WTC11 (cell line): ENCODE results near the gene ALKBH7.

Source experiments
- CREM ChIP-seq: sonication (generic); formaldehyde crosslinking; IDR thresholded peaks from 2 replicates; pipeline ENCODE4 v1.8.1; 2022; ENCODE audit warnings: mild to moderate bottlenecking, missing genetic modification reagents, moderate library complexity
- ESRRA ChIP-seq: sonication (generic); formaldehyde crosslinking; IDR thresholded peaks from 2 replicates; pipeline ENCODE4 v1.8.1; 2022; ENCODE audit warnings: mild to moderate bottlenecking, missing genetic modification reagents, borderline replicate concordance
- JUN ChIP-seq: sonication (generic); formaldehyde crosslinking; IDR thresholded peaks from 2 replicates; pipeline ENCODE4 v1.8.0; 2023; ENCODE audit warnings: mild to moderate bottlenecking, missing genetic modification reagents
- PRDM15 ChIP-seq: sonication (generic); formaldehyde crosslinking; IDR thresholded peaks from 2 replicates; pipeline ENCODE4 v1.8.0; 2022; ENCODE audit warnings: missing genetic modification reagents
- SMAD3 ChIP-seq: sonication (generic); formaldehyde crosslinking; IDR thresholded peaks from 2 replicates; pipeline ENCODE4 v1.8.0; 2022; ENCODE audit warnings: missing genetic modification reagents, mild to moderate bottlenecking, borderline replicate concordance
- TF ChIP-seq, protein P1 (sequence below): fragments of 200-600 bp; IDR thresholded peaks from 2 replicates; pipeline ENCODE4 v1.8.0; 2022; ENCODE audit warnings: antibody characterized with exemption

DNA sequence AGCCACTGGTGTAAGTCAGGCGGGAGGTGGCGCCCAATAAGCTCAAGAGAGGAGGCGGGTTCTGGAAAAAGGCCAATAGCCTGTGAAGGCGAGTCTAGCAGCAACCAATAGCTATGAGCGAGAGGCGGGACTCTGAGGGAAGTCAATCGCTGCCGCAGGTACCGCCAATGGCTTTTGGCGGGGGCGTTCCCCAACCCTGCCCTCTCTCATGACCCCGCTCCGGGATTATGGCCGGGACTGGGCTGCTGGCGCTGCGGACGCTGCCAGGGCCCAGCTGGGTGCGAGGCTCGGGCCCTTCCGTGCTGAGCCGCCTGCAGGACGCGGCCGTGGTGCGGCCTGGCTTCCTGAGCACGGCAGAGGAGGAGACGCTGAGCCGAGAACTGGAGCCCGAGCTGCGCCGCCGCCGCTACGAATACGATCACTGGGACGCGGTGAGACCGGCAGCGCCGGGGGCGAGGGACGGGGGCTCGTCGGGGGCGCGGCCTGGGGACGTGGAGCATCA lies at the start of gene ALKBH7:
- TF ChIP-seq CREM (peak; percentile 61; the same call in 1 of the 2 replicates), SMAD3 (CRISPR knock-in tag) (no peak), JUN (CRISPR knock-in tag) (no peak), PRDM15 (CRISPR knock-in tag) (no peak), ESRRA (CRISPR knock-in tag) (peak; percentile 82; the same call in 1 of the 2 replicates)
- TF ChIP-seq, protein P1, sequence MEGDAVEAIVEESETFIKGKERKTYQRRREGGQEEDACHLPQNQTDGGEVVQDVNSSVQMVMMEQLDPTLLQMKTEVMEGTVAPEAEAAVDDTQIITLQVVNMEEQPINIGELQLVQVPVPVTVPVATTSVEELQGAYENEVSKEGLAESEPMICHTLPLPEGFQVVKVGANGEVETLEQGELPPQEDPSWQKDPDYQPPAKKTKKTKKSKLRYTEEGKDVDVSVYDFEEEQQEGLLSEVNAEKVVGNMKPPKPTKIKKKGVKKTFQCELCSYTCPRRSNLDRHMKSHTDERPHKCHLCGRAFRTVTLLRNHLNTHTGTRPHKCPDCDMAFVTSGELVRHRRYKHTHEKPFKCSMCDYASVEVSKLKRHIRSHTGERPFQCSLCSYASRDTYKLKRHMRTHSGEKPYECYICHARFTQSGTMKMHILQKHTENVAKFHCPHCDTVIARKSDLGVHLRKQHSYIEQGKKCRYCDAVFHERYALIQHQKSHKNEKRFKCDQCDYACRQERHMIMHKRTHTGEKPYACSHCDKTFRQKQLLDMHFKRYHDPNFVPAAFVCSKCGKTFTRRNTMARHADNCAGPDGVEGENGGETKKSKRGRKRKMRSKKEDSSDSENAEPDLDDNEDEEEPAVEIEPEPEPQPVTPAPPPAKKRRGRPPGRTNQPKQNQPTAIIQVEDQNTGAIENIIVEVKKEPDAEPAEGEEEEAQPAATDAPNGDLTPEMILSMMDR: no peak
